Esophagus muscularis mucosa (tissue), 4 donors: ENCODE data around the gene DYNC2H1. TPM values are rescaled to one million over a fixed set of nuclear protein-coding genes. Genes with fewer than 3 reads are reported as not detected.

ENCODE experiments used
- DNase-seq: peaks from one replicate; pipeline ENCODE4 v3.0.0-alpha.2; 2017; ENCODE audit errors: extremely low spot score
- H3K27ac ChIP-seq, 4 donors: fragments of 200-600 bp; sonication (generic); replicated peaks in 1 of 4; 1 replicate in 3 of 4; 2 replicates in 1 of 4; pipeline ENCODE4 v1.5.1; 2016 to 2019; ENCODE audit warnings: mild to moderate bottlenecking in 1 of 4
- H3K27me3 ChIP-seq, 4 donors: fragments of 200-600 bp; sonication (generic); one replicate each; pipeline versions ENCODE4 v1.5.1 to v1.6.0; 2016 to 2019
- H3K36me3 ChIP-seq, 4 donors: fragments of 200-600 bp; sonication (generic); one replicate each; pipeline ENCODE4 v1.5.1; 2016 to 2019
- H3K4me1 ChIP-seq, 4 donors: fragments of 200-600 bp; sonication (generic); one replicate each; pipeline ENCODE4 v1.5.1; 2016 to 2019
- H3K4me3 ChIP-seq, 4 donors: fragments of 200-600 bp; sonication (generic); 1 replicate in 2 of 4; 2 replicates in 2 of 4; pipeline ENCODE4 v1.5.1; 2016 to 2019; ENCODE audit warnings: mild to moderate bottlenecking in 4 of 4, moderate library complexity in 1 of 4
- H3K9me3 ChIP-seq, 4 donors: fragments of 200-600 bp; sonication (generic); 1 replicate in 3 of 4; 2 replicates in 1 of 4; pipeline ENCODE4 v1.5.1; 2016 to 2019
- EP300 ChIP-seq: sonication (generic); formaldehyde crosslinking; IDR thresholded peaks from one replicate; pipeline ENCODE4 v1.6.1; 2017; ENCODE audit warnings: antibody characterized with exemption
- POLR2A ChIP-seq: fragments of 450-650 bp; IDR thresholded peaks from one replicate; pipeline ENCODE4 v1.6.1; 2017; ENCODE audit warnings: antibody characterized with exemption, moderate library complexity, mild to moderate bottlenecking, low read depth
- POLR2AphosphoS5 ChIP-seq, 2 donors: sonication (generic); formaldehyde crosslinking; IDR thresholded peaks; one replicate each; pipeline ENCODE4 v1.6.1; 2017; ENCODE audit warnings: antibody characterized with exemption in 2 of 2
- WGBS: methylation state at CpG from one replicate; pipeline ENCODE4 v1.1.5; 2018; 5-methylcytosine and 5-hydroxymethylcytosine counted together
- intact Hi-C: fragments of 100-400 bp; cut with DNase I; formaldehyde crosslinking; loops from one replicate; pipeline ENCODE4 v1.15.1; 2023
- total RNA-seq, 4 donors: library from RNA; depleted of rRNA; stranded (reverse); fragments of >200 nt; gene quantifications; one replicate each; pipeline versions ENCODE4 v1.1.0 to v1.2.1, GENCODE V29; 2016
- TF ChIP-seq, protein P1 (sequence below), 3 experiments: fragments of 200-600 bp in 2 of 3; fragments of 450-650 bp in 1 of 3; sonication (generic) in 2 of 3; IDR thresholded peaks; one replicate each; pipeline ENCODE4 v1.5.1; 2017 to 2019; ENCODE audit warnings: antibody characterized with exemption in 3 of 3, mild to moderate bottlenecking in 2 of 3, moderate library complexity in 1 of 3

DYNC2H1 gene
- total RNA-seq, 4 donors from 2014 or later = 9.2 to 14.5 (median 12.5) TPM

DNA sequence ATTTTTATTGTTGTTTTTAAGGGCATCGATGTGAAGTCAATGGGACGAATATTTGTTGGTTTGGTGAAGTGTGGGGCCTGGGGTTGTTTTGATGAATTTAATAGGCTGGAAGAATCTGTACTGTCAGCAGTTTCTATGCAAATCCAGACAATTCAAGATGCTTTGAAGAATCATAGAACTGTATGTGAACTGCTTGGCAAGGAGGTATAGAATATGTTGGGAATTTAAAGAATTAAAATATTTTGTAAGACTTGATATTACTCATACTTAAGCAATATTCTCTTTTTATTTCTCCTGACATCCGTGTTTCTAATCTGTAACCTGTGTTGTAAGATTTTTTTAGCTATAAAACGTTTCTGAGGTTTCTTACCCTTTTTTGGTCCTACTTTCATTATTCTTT, 61.6 kb downstream of the DYNC2H1 start:
- WGBS = 86% methylated on average over 4 of the region's 4 CpGs
- Histone ChIP-seq H3K27me3 (no peaks in the 10 kb centered on the region), H3K9me3 (no peaks in the 10 kb centered on the region), H3K4me1 (no peaks in the 10 kb centered on the region), H3K36me3 (peaks cover 0 to 42% (median 5%) of the 10 kb centered on the region in 4 donors), H3K27ac (no peak overlapping the region), H3K4me3 (no peak overlapping the region)
- TF ChIP-seq EP300 (no peak), POLR2A (no peak), POLR2AphosphoS5 (IDR thresholded peaks at IDR 0.05) (no peak)
- TF ChIP-seq, protein P1, sequence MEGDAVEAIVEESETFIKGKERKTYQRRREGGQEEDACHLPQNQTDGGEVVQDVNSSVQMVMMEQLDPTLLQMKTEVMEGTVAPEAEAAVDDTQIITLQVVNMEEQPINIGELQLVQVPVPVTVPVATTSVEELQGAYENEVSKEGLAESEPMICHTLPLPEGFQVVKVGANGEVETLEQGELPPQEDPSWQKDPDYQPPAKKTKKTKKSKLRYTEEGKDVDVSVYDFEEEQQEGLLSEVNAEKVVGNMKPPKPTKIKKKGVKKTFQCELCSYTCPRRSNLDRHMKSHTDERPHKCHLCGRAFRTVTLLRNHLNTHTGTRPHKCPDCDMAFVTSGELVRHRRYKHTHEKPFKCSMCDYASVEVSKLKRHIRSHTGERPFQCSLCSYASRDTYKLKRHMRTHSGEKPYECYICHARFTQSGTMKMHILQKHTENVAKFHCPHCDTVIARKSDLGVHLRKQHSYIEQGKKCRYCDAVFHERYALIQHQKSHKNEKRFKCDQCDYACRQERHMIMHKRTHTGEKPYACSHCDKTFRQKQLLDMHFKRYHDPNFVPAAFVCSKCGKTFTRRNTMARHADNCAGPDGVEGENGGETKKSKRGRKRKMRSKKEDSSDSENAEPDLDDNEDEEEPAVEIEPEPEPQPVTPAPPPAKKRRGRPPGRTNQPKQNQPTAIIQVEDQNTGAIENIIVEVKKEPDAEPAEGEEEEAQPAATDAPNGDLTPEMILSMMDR (IDR thresholded peaks at IDR 0.05) = no peak
- intact Hi-C loops = no loop called here
- no peak for DNase-seq

DNA sequence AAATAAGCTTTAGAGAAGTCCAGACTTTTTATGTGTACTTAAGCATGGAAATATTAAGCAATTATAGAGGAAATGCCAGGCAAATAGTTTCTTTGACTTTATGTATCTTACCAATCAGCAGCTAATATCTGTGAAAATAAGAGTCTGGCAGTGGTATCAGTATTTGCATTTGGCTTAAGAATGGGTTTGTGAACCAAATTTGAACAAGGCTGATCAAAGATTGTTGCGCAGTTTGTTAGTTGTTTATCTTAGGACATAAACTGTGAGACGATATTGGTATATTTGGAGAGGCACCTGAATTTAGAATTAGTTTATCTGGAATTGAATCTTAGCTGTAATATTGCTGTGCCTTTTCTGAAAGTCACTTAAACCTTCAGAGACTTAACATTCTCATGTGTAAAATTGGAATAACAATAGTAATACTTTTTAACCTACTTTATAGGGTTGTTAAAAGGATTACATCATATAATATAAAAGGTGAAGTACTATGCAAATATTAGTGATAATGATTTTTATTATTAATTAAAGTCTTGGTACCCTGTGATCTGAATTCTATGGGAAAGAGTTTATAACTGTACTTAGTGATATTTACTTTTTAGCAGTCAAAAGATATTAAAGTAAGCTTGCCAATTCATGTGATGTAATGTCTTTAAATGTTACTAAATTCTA, 66.4 kb downstream of the DYNC2H1 start:
- H3K4me1 ChIP-seq = no peaks in the 10 kb centered on the region
- no peak overlapping the region for H3K27ac ChIP-seq
- no peak for DNase-seq
- H3K27me3 ChIP-seq = no peaks in the 10 kb centered on the region
- H3K4me3 ChIP-seq = no peak overlapping the region
- intact Hi-C loops = no loop called here
- H3K9me3 ChIP-seq = no peaks in the 10 kb centered on the region
- TF ChIP-seq, protein P1 (IDR thresholded peaks at IDR 0.05) = no peak
- TF ChIP-seq POLR2A = no peak
- TF ChIP-seq POLR2AphosphoS5 (IDR thresholded peaks at IDR 0.05) = no peak
- no peak for TF ChIP-seq EP300
- WGBS = 92% methylated on average over 2 of the region's 2 CpGs
- H3K36me3 ChIP-seq = peaks cover 0 to 35% (median 9%) of the 10 kb centered on the region in 4 donors

- TF ChIP-seq, protein P1 (IDR thresholded peaks at IDR 0.05) = no peak
- TF ChIP-seq POLR2A = no peak
- no peak for TF ChIP-seq EP300
- TF ChIP-seq POLR2AphosphoS5 (IDR thresholded peaks at IDR 0.05) = no peak
- no peaks in the 10 kb centered on the region for H3K4me1 ChIP-seq
- H3K27ac ChIP-seq = no peak overlapping the region
- peaks cover 0 to 28% (median 6%) of the 10 kb centered on the region in 4 donors for H3K36me3 ChIP-seq
- intact Hi-C loops = no loop called here
- H3K9me3 ChIP-seq = no peaks in the 10 kb centered on the region
- no peaks in the 10 kb centered on the region for H3K27me3 ChIP-seq
- DNase-seq = no peak
- 29% methylated on average over 3 of the region's 3 CpGs for WGBS
- H3K4me3 ChIP-seq = no peak overlapping the region
Observed at GRCh38 chr11:103183981-103184611, 74.9 kb downstream of the DYNC2H1 start.

- H3K9me3 ChIP-seq = no peaks in the 10 kb centered on the region
- no peak for DNase-seq
- TF ChIP-seq POLR2AphosphoS5 (IDR thresholded peaks at IDR 0.05) = no peak
- TF ChIP-seq, protein P1 (IDR thresholded peaks at IDR 0.05) = peak; percentile 21 to 51 (median 26)
- TF ChIP-seq EP300 = no peak
- no peak for TF ChIP-seq POLR2A
- intact Hi-C loops = no loop called here
- no peak overlapping the region for H3K4me3 ChIP-seq
- WGBS = 54% methylated on average over 3 of the region's 3 CpGs
- no peaks in the 10 kb centered on the region for H3K4me1 ChIP-seq
- H3K36me3 ChIP-seq = peaks cover 0 to 63% (median 18%) of the 10 kb centered on the region in 4 donors
- no peaks in the 10 kb centered on the region for H3K27me3 ChIP-seq
- H3K27ac ChIP-seq = no peak overlapping the region
Observed at GRCh38 chr11:103202048-103202651, 92.9 kb downstream of the DYNC2H1 start.
